HG03439 (cell line): ENCODE results near the gene FAM81A.
A peak's percentile ranks its signal among the peaks of the same experiment; 100 is the strongest.
"Not testable (repeated sequence)": the region's sequence is repeated elsewhere in the genome, so short reads cannot be mapped to it uniquely, and the experiment has no call there.

Experiments used
- ATAC-seq: cut with Tn5 transposase; IDR thresholded peaks from one replicate; pipeline ENCODE4 v1.9.1; 2021; ENCODE audit warnings: mild to moderate bottlenecking, moderate library complexity; ENCODE audit not compliant: unreplicated experiment

Gene FAM81A

GRCh38 chr15:59437817-59438624 is at the start of gene FAM81A:
TSS of gene FAM81A (plus strand) at chr15:59438186. CDS start at chr15:59458627, 20,441 bp downstream.
- ATAC-seq: peak; percentile 72

DNA sequence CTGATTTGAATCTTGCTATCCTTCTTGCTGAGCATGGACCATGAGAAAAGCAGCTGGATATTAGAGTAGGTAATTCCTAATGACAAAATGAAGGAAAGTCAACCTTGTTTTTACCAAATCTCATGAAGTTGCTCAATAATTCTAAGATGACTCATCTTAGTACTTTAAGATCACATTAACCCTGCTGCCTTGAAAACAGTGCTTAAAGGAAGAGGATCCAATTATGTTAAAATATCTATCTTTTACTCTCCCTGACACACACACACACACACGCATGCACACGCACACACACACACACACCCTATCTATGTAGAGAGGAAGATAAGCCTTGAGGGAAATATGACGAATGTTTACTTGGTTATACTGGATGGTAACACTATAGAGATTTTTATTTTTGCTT is 49.3 kb upstream of the FAM81A start:
- no peak for ATAC-seq

DNA sequence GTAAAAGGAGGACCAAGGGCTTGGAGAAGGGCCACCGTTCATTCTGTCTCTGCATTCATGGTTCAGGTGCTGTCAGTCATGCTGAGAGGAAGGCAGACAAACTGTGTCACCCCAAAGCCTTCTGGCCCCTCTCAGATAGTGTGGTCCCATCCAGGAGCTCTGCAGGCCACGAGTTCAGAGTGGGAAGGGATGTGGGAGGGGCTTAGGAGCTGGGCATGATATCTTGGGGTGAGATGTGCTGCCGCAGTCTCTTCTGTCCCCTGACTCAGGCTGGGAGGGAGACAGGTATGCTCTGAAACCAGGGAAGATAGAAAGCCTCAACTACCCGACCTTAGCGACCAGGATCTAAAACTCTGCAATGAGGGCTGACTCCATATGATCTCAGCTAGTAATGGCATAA is 45.7 kb upstream of the FAM81A start:
- no peak for ATAC-seq

DNA sequence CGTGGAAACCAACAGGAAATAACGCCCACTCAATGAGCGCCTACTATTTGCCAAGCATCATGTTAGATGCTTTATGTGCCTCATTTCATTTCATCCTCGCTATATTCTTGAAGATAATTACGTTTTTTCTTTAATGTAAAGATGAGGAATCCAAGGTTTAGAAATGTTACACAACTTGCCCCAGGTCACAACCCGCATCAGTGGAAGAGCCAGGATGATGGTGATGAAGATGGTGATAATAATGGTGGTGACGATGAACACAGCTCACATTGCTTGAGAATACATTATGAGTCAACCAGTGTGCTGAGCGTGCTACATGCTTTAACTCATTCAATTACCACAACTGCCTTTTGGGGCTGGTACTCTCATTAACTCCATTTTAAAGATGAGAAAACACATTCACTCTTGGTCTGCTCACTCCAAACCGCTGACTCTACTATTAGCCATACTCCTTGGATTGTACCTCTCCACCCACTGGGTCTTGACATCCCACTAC is 43.8 kb upstream of the FAM81A start:
- ATAC-seq: no peak

DNA sequence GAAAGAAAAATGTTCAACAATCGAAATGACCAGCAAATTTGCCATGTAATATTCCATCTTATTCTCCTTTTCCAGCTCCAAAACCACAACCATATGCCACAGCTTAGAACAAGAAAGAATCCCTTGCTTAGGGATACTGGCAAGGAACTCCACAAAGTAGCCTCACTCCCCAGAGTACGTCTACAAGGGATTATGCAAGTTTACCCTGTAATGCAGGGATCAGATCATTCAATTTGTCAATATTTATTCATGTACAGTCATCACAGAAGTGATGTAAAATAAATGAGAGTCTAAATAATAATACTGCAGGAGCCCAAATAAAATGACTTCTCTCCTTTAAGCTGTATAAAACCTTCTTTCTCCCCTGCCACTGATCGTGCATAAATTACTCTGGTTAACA is 41.8 kb upstream of the FAM81A start:
- ATAC-seq: no peak

DNA sequence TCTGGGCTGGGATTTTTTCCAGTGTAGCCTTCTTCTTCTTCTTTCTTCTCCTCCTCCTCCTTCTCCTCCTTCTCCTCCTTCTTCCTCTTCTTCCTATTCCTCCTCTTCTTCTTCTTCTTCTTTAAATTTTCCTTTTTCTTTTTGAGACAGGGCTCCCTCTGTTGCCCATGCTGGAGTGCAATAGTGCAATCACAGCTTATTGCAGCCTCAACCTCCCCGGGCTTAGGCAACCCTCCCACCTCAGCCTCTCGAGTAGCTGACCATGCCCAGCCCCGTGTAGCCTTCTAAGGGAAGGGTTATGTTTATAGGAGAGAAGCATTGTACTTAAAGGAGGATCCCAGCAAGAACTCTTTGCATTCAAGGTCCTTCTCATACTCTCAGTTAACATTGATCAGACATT is 41.3 kb upstream of the FAM81A start:
- no peak for ATAC-seq

- no peak for ATAC-seq
Measured at GRCh38 chr15:59398220-59398619, 39.8 kb upstream of the FAM81A start.

DNA sequence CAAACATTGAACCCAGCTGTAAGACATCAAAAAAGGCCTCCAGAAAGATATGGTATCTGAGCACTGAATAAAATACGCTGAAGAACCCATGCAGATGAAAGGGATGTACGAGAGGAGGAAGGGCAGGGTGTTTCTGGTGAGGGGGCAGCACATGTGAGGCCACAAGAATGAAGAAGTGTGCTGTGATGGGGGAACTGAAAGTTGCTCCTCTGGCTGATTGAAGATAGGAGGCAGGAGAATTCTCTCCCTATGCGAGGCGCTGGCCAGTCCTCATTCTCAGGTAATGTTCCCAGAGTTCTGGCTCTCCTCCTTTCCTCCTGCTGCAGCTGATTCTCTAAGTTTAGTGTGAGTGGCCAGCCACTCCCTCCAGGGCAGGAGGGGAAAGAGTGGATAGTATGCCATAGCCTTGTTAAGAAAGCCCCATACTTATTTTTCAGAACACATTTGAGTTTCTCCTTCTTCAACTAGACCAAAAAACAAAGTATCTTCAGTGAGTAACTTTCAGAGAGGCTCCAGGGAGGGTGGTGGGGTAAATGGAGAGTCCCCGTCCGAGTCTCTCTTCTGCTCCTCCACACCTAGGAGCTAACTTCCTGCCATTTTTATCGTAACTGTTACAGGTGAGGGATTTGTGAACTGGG is 38.4 kb upstream of the FAM81A start:
- peak; percentile 85 for ATAC-seq

DNA sequence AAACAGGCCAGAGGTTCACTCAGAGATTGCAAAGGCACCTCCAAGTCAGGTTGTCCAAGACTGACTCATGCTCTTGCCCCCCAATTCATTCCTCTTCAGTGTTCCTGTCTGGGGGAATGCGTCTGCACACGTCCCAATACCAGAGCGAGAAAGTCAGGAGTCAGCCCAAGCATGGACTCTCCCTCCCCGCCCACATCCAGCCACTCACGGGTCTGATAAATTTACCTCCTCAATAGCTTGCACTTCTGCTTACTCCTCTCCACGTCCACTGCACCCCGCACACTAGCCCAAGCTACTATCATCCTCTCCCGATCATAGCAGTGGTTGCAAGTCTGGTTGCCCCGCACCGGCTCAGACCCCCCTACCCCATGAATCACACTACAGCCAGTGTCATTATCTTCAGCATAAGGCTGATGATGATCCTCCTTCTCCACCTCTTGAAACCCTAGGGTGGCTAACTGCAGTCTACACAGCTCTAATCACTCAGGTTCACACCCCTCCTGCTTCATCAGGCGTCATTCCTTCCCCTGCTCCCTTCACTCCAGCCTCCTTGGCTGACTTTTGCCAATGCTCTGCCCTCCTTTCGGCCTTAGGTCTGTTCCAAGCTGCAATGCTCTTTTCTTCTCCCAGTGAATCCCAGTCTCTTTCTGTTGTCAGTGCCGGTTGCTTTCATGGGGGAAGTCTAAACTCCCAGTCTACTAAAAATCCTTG is 37.7 kb upstream of the FAM81A start:
- no peak for ATAC-seq

GRCh38 chr15:59401051-59401823 is 36.7 kb upstream of the FAM81A start:
- ATAC-seq: not testable (repeated sequence)

DNA sequence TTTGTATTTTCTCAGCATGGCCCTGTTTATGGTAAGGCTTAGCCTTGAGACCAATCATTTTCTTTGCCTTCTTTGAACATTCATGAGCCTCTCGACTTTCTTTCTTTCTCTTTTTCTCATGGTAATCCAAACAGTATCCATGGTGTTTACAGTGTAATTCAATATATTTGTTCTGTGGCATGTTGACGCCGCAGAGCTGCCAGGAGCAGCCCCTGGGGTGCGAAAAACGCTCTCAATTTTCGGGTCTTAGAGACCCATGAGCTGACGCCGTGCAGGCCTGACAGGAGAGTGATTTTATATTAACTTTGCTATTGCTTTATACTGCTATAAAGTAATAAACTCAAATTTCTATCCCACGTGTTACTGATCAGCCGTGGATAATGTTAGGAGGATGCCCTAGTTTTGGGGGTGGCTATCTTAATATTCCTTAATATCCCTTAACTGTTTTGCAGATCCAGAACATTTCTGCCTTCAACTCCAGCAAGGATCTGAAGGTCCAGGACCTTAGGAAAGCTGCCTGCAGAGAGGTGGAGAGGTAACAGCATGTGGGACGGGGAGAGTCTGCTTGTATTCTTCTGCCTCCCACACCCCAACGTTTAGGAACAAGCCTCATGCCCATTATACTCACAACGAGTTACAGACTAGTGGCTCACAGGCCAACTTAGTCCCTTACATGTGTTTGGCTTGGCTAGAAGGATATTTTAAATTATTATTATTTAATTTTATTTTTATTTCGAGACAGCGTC is 36.0 kb upstream of the FAM81A start:
- ATAC-seq: no peak

DNA sequence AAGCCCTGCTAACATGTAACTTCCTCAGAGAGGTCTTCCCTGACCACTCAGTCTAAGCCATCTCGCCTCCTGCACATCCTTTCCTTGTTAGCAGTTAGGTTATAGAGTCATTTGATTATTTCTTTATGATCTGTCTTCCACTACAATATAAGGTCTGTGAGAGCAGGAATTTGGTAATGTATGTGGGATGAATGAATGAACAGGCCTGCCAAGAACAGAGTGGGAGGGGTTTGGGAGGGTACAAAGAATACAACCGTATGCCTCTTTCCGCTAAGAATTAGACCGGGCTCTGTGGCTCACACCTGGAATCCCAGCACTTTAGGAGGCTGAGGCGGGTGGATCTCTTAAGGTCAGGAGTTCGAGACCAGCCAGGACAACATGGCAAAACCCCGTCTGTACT is 32.9 kb upstream of the FAM81A start:
- no peak for ATAC-seq

DNA sequence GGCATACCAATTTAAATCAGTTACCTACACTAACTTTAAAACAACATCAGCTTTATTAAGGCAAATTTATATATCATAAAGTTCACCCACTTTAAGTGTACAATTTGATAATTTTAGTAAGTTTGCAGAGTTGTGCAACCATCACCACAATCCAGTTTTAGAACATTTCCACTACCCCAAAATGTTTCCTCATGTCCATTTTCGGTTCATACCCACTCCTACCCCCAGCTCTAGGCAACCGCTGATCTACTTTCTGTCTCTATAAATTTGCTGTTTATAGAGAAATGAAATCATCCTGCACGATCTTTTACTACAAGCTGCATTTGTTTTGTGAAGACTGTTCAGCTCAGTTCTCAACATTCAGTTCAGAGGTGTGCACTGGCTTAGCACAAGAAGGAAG is 31.5 kb upstream of the FAM81A start:
- no peak for ATAC-seq

- ATAC-seq: no peak
Measured at GRCh38 chr15:59407946-59408345, 30.0 kb upstream of the FAM81A start.

GRCh38 chr15:59410391-59410896 is 27.5 kb upstream of the FAM81A start:
- no peak for ATAC-seq

DNA sequence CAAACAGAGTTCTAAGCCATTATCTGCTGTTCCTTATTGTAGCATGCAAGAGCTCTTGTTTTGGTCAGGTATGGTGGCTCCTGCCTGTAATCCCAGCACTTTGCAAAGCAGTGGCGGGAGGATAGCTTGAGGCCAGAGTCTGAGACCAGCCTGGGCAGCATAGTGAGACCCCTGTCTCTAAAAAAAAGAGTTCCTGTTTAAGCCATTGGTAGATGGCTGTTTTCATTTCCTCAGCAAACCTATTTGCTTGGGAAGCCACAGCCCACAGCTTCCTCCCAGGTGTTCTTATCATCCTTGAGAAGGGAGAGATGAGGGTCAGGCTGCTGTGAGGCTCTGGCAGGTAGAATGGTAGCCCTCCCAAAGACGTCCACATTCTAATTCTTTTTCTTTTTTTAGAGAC is 24.4 kb upstream of the FAM81A start:
- no peak for ATAC-seq

DNA sequence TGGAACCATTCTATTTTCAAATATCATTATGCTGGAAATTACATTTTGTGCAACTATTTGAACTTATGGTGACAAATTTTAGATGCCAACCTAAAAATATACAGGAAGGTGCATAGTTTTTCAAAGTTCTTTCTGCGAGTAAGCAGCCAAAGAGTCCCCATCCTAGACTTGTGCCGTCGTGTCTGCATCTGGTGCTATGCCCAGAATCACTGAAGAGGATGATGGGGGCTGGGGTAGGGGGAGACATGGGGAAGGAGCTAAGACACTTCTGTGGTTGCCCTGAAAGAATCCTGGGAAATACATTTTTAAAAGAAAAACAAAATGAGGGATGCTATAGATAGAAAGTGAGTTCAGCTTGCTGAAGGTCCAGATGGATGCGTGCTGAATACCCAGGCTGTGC is 21.2 kb upstream of the FAM81A start:
- ATAC-seq: no peak

GRCh38 chr15:59419170-59419569 is 18.8 kb upstream of the FAM81A start:
- no peak for ATAC-seq

- no peak for ATAC-seq
Measured at GRCh38 chr15:59420108-59420507, 17.9 kb upstream of the FAM81A start.

- no peak for ATAC-seq
Measured at GRCh38 chr15:59420986-59421618, 16.9 kb upstream of the FAM81A start.
